HG03354 (cell line): Measurements from ENCODE around the gene NDE1.
"Not testable (repeated sequence)": the region's sequence is repeated elsewhere in the genome, so short reads cannot be mapped to it uniquely, and the experiment has no call there.

Source experiments
- ATAC-seq: cut with Tn5 transposase; IDR thresholded peaks from one replicate; pipeline ENCODE4 v1.9.1; 2021; ENCODE audit warnings: mild to moderate bottlenecking; ENCODE audit not compliant: unreplicated experiment, poor library complexity, severe bottlenecking

Gene NDE1

DNA sequence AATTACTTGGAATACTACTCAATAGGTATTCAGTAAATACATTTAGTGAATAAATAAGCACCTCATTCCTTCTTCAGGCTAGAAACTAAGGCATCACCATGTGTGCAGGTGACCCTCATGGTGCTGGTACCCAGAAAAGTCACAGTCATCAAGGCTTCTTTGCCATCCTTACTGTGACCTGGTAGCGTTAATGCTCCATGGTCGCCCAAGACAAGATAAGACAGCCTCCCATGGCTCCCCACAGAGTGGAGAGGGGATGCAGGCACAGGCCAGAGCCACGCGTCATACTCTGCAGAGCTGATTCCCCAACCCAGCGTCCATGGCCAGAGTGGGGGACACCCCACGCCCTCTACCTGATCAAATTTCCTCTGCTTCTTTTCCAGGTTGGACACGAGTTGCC, 73.8 kb downstream of the NDE1 start:
- ATAC-seq = no peak

DNA sequence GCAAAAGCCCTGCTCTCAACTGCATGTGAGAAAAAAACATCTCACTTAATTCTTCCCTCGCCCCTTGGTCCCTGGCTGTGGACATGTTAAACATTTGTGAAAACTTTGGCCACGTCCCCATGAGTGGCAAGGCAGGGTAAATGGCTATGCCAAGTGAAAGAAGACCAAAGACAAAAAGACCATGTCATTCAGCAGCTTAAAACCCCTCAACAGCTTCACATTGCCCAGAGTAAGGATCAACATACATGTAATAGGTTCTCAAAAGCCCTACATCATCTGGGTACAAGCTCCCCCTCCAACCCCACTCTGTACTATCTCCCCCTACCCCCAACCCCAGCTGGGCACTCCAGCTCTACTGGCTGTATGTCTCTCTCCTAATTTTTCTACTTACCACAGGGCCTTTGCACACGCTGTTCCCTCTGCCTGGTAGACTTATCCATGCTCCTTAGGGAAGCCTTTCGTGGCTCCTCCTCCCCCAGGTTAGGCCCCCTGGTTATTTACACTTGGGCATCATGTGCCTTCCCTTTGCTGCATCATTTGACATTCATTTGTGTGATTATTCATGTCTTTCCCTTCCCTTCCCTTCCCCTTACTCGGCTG, 75.7 kb downstream of the NDE1 start:
- ATAC-seq = no peak

GRCh38 chr16:15726715-15727114, 76.7 kb downstream of the NDE1 start:
- ATAC-seq = no peak

- ATAC-seq = not testable (repeated sequence)
Measured at GRCh38 chr16:15727697-15728096, 77.7 kb downstream of the NDE1 start.

DNA sequence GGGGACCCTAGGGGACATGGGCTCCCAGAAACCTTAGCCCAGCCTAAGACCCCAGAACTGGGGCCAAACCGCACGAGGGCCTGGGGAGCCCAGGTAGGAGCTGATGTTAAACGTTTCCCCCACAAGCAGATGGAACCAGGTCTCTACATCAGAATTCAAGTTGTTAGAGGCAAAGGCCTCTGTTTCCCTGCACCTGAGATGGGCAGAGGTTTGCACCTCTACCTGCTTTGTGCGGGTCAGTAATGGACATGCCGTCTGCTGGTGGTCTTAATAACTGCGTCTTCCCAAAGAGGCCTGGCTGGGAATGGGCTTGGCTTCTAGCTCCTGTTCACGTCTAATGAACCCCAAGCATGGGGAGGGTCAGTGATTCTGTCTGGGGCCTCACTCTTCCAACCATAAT, 79.1 kb downstream of the NDE1 start:
- ATAC-seq = no peak

DNA sequence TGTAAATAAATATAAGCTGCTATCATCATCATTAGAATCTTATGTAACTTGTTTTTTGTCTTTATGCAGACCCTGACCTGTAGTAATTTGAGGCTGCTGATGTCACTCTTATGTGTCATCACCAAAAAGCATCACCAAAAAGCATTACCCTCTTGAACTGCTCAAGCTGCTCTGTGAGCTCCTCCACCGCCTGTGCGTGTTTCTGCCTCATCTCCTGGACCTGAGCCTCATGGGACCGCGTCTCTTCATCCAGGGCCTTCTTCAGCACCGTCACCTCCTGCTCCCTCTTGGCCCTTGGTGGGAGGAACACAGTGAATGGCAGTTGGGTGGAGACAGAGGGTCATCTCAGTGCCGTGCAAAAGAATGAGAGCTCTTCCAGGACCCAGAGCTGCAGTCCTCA, 82.4 kb downstream of the NDE1 start:
- ATAC-seq = no peak

- ATAC-seq = no peak
Measured at GRCh38 chr16:15735610-15736009, 85.6 kb downstream of the NDE1 start.

DNA sequence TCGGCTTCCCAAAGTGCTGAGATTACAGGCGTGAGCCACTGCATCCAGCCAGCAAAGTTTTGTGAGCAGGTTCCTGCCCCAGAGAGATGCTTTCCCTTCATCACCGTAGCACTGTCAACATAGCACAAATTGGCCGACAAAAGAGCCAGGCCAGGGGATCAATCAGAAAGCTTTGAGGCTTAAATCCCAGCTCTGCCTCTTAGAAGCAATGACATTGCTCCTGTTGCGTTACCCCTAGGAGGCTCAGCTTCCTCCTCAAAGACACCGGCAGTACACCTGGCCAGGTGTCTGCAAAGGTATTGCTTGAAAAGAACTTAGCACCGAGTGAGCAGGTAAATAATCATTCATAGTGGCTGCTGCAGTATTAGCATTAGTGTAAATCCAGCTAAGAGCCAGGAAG, 86.5 kb downstream of the NDE1 start:
- ATAC-seq = no peak

DNA sequence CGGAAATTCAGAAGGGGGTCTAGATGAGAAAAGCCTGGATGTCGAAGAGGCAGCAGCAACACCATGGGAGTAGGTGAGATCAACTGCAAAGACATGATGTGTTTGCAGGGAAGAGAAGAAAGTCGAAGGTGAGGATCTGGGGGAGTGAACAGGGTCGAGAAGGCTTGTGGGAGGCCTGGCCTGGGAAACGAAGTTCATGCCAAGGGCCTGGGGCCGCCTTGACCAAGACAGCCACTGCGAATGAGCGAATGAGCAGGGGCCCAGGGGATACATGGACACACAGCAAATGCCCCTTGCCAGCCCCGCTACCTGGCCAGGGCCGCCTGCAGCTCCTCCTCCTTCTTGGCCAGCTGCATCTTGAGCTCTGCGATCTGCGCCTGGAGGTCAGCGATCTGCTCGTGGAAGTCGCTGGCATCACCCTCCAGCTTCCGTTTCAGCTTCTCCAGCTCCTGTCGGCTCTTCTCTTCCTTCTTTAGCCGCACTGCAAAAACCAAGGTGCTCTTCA, 87.1 kb downstream of the NDE1 start:
- ATAC-seq = no peak

DNA sequence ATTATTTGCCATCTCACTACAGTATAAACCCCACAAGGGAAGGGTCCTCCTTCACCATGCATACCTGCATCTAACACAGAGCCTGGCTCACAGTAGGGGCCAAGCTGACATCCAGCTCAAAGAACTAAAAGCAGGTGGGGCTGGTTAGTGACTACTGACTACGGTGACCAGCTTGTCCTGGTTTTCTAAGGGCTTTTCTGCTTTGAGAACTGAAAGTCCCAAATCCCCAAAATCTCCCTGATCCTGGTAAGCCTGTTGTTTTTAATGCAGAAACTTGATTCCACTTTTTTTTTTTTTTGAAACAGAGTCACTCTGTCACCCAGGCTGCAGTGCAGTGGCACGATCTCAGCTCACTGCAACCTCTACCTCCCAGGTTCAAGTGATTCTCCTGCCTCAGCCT, 89.4 kb downstream of the NDE1 start:
- ATAC-seq = no peak

DNA sequence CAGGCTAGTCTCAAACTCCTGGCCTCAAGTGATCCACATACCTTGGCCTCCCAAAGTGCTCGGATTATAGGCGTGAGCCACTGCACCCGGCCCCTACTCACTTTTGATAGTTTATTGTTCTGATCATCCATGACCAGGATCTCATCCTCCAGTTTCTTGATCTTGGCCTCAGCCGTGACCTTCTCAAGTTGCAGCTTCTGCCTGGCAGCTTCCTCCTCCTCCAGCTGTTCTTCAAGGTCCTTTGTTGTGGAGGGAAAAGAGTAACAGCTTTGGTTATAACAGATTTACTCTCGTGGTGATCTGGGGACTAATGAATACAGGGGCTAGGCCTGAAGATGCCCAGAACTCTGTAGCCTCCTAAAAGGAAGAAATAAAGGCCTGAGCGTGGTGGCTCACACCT, 89.9 kb downstream of the NDE1 start:
- ATAC-seq = no peak

- no peak for ATAC-seq
Measured at GRCh38 chr16:15741207-15741871, 91.3 kb downstream of the NDE1 start.

GRCh38 chr16:15742716-15743115, 92.7 kb downstream of the NDE1 start:
- ATAC-seq = no peak

GRCh38 chr16:15743657-15744056, 93.6 kb downstream of the NDE1 start:
- no peak for ATAC-seq

GRCh38 chr16:15746332-15746731, 96.3 kb downstream of the NDE1 start:
- ATAC-seq = no peak

DNA sequence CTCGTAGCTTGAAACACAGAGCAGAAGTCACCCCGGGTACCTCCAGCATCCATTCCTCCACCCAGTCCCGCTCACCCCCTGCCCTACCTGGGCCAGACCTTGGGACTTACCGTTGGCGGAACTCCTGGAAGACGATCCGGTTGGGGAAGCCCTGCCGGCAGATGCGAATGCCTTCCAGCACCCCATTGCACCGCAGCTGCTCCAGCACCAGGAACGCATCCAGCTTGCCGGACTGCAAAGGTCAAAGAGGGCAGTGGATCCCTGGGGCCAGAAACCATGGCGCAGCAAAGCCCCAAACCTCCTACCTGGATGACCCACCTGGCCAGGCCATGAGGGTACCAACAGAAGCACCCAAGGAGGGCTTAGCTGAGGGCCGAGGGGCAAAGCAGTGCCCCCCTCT, 97.9 kb downstream of the NDE1 start:
- no peak for ATAC-seq

- ATAC-seq = no peak
Measured at GRCh38 chr16:15748654-15749053, 98.6 kb downstream of the NDE1 start.

GRCh38 chr16:15749371-15749770, 99.3 kb downstream of the NDE1 start:
- ATAC-seq = no peak

DNA sequence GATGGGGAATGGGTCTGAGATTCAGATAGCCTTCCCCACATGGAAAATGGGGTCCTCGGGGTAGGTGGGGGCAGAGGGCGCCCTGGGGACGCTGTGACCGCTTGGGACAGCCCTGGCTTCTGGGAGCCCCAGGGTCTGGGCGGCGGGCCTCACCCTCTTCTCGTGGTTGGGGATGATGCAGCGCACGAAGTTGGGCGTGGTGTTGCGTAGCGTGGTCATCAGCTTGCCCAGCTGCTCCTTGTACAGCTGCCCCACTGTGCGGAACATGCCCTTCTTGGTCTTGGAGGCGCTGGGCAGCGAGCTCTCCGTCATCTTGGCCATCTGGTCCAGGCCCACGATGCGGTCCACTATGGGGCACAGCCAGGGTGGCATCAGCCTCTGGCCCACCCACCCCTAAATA, 99.9 kb downstream of the NDE1 start:
- ATAC-seq = no peak

DNA sequence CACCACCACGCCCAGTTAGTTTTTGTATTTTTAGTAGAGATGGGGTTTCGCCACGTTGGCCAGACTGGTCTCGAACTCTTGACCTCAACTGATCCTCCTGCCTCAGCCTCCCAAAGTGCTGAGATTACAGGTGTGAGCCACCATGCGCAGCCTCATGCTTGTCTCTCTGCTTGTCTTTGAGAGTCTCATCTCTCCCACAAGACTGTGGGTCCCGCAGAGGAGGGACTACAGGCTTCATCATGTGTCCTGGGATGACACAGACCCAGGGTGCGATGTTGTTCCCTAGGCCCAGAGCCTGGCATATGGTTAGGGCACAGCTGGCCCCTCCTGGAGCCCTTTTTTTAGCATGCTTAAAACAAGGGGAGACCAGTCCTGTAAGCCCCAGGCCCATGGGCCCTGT, 101.9 kb downstream of the NDE1 start:
- no peak for ATAC-seq

- ATAC-seq = no peak
Measured at GRCh38 chr16:15752717-15753488, 102.9 kb downstream of the NDE1 start.
